ENCODE data around the gene C10orf71.

Gene C10orf71

GRCh38 chr10:49294731-49295130 lies 4.2 kb upstream of the C10orf71 start:
- TF ChIP-seq CTCF (IDR thresholded peaks at IDR 0.05; ENCODE audit: low read depth, low read length): no peak
- no peak for DNase-seq (ENCODE audit: extremely low read depth, low read depth)

- no peak for TF ChIP-seq CTCF (IDR thresholded peaks at IDR 0.05; ENCODE audit: low read depth, low read length)
Measured at GRCh38 chr10:49295297-49295696, 3.7 kb upstream of the C10orf71 start.

GRCh38 chr10:49296382-49296781 lies 2.6 kb upstream of the C10orf71 start:
- TF ChIP-seq CTCF (IDR thresholded peaks at IDR 0.05; ENCODE audit: low read depth, low read length): no peak
- DNase-seq (ENCODE audit: extremely low read depth, low read depth): no peak

More at GRCh38 chr10:49295297-49295696, 3.7 kb upstream of the C10orf71 start:
- DNase-seq (ENCODE audit: extremely low read depth, low read depth): no peak

GRCh38 chr10:49296836-49297235 lies 2.1 kb upstream of the C10orf71 start:
- DNase-seq (ENCODE audit: extremely low read depth, low read depth): no peak
- no peak for TF ChIP-seq CTCF (IDR thresholded peaks at IDR 0.05; ENCODE audit: low read depth, low read length)

GRCh38 chr10:49297818-49298670 lies 926 bp upstream of the C10orf71 start:
- no peak for TF ChIP-seq CTCF (IDR thresholded peaks at IDR 0.05; ENCODE audit: low read depth, low read length)
- no peak for DNase-seq (ENCODE audit: extremely low read depth, low read depth)

GRCh38 chr10:49298671-49298982 lies 343 bp upstream of the C10orf71 start:
- no peak for DNase-seq (ENCODE audit: extremely low read depth, low read depth)
- TF ChIP-seq CTCF (IDR thresholded peaks at IDR 0.05; ENCODE audit: low read depth, low read length): no peak

- no peak for TF ChIP-seq CTCF (IDR thresholded peaks at IDR 0.05; ENCODE audit: low read depth, low read length)
Measured at GRCh38 chr10:49299816-49300139, 808 bp downstream of the C10orf71 start.

More at GRCh38 chr10:49299816-49300139, 808 bp downstream of the C10orf71 start:
- no peak for DNase-seq (ENCODE audit: extremely low read depth, low read depth)

Measured in AG09319 (cell line).